Liver (tissue), 3 donors: ENCODE data around the gene RRM2.
"Not testable (repeated sequence)": the region's sequence is repeated elsewhere in the genome, so short reads cannot be mapped to it uniquely, and the experiment has no call there.

ENCODE experiments used
- ATF3 ChIP-seq: IDR thresholded peaks from 2 replicates; pipeline ENCODE4 v1.6.1; 2016; ENCODE audit warnings: antibody characterized with exemption
- CTCF ChIP-seq: fragments of 150-350 bp; IDR thresholded peaks from 2 replicates; pipeline ENCODE4 v1.5.1; 2017; ENCODE audit warnings: improper control_type of control experiment, low read depth, low read length; ENCODE audit not compliant: missing input control
- GABPA ChIP-seq, 2 donors: IDR thresholded peaks in 1 of 2; conservative IDR thresholded peaks in 1 of 2; 2 replicates each; pipeline ENCODE4 v1.6.1; 2016; ENCODE audit warnings: antibody characterized with exemption in 2 of 2, mild to moderate bottlenecking in 1 of 2, moderate library complexity in 1 of 2
- HNF4A ChIP-seq, 2 donors: conservative IDR thresholded peaks; 2 replicates each; pipeline ENCODE4 v1.6.1; 2016; ENCODE audit warnings: antibody characterized with exemption in 2 of 2, mild to moderate bottlenecking in 2 of 2
- JUND ChIP-seq, 2 donors: IDR thresholded peaks; 2 replicates each; pipeline ENCODE4 v1.6.1; 2016; ENCODE audit warnings: antibody characterized with exemption in 2 of 2
- RAD21 ChIP-seq, 2 donors: IDR thresholded peaks; 2 replicates each; pipeline ENCODE4 v1.6.1; 2016; ENCODE audit warnings: antibody characterized with exemption in 2 of 2, mild to moderate bottlenecking in 2 of 2
- TAF1 ChIP-seq: conservative IDR thresholded peaks from 2 replicates; pipeline ENCODE4 v1.6.1; 2016; ENCODE audit warnings: antibody characterized with exemption, mild to moderate bottlenecking
- TF ChIP-seq, protein P1 (sequence below): IDR thresholded peaks from 2 replicates; pipeline ENCODE4 v1.6.1; 2016; ENCODE audit warnings: antibody characterized with exemption
- donor health status: healthy.
- donor health status: healthy.

DNA sequence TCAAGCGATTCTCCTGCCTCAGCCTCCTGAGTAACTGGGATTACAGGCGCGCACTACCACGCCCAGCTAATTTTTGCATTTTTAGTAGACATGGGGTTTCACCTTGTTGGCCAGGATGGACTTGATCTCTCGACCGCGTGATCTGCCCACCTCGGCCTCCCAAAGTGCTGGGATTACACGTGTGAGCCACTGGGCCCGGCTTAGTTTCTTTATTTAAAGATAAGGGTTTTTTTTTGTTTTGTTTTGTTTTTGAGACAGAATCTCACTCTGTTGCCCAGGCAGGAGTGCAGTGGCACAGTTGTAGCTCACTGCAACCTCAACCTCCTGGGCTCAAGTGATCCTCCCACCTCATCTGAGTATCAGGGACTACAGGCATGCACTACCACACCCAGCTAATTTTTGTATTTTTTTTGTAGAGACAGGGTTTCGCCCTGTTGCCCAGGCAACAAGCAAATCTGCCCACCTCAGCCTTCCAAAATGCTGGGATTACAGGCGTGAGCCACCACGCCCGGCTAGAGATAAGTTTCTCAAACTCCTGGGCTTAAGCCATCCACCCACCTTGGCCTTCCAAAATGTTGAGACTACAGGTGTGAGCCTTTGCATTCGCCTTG is 24.6 kb downstream of the RRM2 start:
- TF ChIP-seq CTCF; JUND (IDR thresholded peaks at IDR 0.05); ATF3; HNF4A (conservative IDR thresholded peaks at IDR 0.05); GABPA (IDR thresholded peaks at IDR 0.05 in 1 of 2, conservative IDR thresholded peaks at IDR 0.05 in 1 of 2); TAF1; RAD21 (IDR thresholded peaks at IDR 0.05): not testable (repeated sequence)
- TF ChIP-seq, protein P1, sequence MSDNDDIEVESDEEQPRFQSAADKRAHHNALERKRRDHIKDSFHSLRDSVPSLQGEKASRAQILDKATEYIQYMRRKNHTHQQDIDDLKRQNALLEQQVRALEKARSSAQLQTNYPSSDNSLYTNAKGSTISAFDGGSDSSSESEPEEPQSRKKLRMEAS = not testable (repeated sequence)
